DND-41 (cell line): Measurements from ENCODE around the gene STXBP5L.

Experiments
- ATAC-seq: fragments of 200-7000 bp; cut with Tn5 transposase; 3 replicates; pipeline ENCODE4 v1.9.1; 2021; ENCODE audit warnings: low read depth; ENCODE audit not compliant: insufficient read depth
- DNase-seq: peaks from one replicate; pipeline ENCODE4 v3.0.0-alpha.2; 2020
- H2AFZ ChIP-seq: 2 replicates; pipeline ENCODE4 v1.6.0; 2012; ENCODE audit warnings: low read depth, low read length
- H3K27ac ChIP-seq: 2 replicates; pipeline ENCODE4 v1.5.1; 2012; ENCODE audit warnings: low read length, inconsistent platforms
- H3K27me3 ChIP-seq: fragments of 200-600 bp; sonication (generic); 2 replicates; pipeline ENCODE4 v1.6.0; 2012; ENCODE audit warnings: low read length, mild to moderate bottlenecking, inconsistent platforms; ENCODE audit not compliant: insufficient read depth, poor library complexity
- H3K36me3 ChIP-seq: 2 replicates; pipeline ENCODE4 v1.5.1; 2012; ENCODE audit warnings: low read length, inconsistent platforms; ENCODE audit not compliant: insufficient read depth
- H3K4me1 ChIP-seq: 2 replicates; pipeline ENCODE4 v1.5.1; 2012; ENCODE audit warnings: mild to moderate bottlenecking, low read length; ENCODE audit not compliant: insufficient read depth
- H3K4me2 ChIP-seq: 2 replicates; pipeline ENCODE4 v1.6.0; 2012; ENCODE audit warnings: mild to moderate bottlenecking, moderate library complexity, low read length, inconsistent platforms; ENCODE audit not compliant: insufficient read depth
- H3K4me3 ChIP-seq, 2 experiments: fragments of 200-600 bp in 1 of 2; shearing (Covaris generic) in 1 of 2; 2 replicates each; pipeline ENCODE4 v1.5.1; 2012 to 2016; ENCODE audit warnings: inconsistent platforms in 2 of 2, low read length in 2 of 2, mild to moderate bottlenecking in 2 of 2, low read depth in 1 of 2, moderate library complexity in 1 of 2
- H3K79me2 ChIP-seq: 2 replicates; pipeline ENCODE4 v1.6.0; 2012; ENCODE audit warnings: low read length, inconsistent platforms; ENCODE audit not compliant: insufficient read depth
- H3K9ac ChIP-seq: 2 replicates; pipeline ENCODE4 v1.6.0; 2012; ENCODE audit warnings: low read depth, mild to moderate bottlenecking, inconsistent platforms, low read length, moderate library complexity
- H3K9me3 ChIP-seq: 2 replicates; pipeline ENCODE4 v1.5.1; 2012; ENCODE audit warnings: low read length, moderate library complexity, mild to moderate bottlenecking, inconsistent platforms; ENCODE audit not compliant: insufficient read depth, severe bottlenecking
- H4K20me1 ChIP-seq: 2 replicates; pipeline ENCODE4 v1.6.0; 2012; ENCODE audit warnings: low read length; ENCODE audit not compliant: insufficient read depth
- EZH2 ChIP-seq: IDR thresholded peaks from 3 replicates; pipeline ENCODE4 v1.6.1; 2012; ENCODE audit warnings: borderline replicate concordance, low read depth, mild to moderate bottlenecking, moderate library complexity, low read length, inconsistent platforms; ENCODE audit not compliant: severe bottlenecking
- TF ChIP-seq, protein P1 (sequence below): IDR thresholded peaks from 2 replicates; pipeline ENCODE4 v1.5.1; 2012; ENCODE audit warnings: borderline replicate concordance, low read length, moderate library complexity, mild to moderate bottlenecking; ENCODE audit not compliant: poor library complexity, severe bottlenecking; ENCODE audit errors: extremely low read depth

Gene STXBP5L

DNA sequence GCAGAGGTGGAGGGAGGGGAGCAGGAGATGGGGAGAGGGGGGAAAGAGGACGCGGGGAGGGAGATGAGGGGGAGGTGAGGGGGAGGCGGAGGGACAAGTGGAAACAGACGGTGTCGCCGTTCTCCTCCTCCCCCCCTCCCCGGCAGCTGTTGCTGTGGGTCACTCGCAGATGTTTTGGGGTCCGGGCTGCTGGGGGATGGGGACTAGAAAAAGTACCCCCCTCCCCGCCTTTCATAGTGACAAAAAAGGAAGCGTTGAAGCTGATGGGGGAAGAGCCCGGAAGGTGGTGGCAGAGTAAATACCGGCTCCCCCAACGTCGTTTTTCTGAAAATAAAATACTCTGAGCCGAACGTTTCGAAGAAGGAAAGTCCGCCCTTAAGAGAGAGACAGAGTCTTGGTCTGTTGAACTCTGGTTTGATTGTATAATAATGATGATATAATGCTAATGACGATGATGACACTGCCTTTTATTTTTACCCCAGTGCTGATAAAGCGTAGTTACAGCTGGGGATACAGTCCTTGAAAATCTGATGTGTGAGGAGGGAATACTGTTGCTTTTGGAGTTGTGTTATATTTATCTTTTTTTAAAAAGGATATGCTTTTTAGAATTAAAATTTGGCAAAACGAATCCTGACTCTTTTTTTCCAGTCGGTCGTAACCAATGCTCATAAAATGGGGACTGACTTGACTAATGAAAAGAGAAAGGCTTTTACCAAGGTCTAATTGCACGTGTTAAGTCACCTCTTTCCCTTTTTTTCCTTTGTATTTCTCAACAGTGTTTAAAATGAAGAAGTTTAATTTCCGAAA, 993 bp downstream of the STXBP5L start:
- H3K4me1 ChIP-seq = no peaks in the 10 kb centered on the region
- no peak overlapping the region for H3K4me3 ChIP-seq
- no peak overlapping the region for H3K27ac ChIP-seq
- no peak overlapping the region for H3K9ac ChIP-seq
- H4K20me1 ChIP-seq = no peaks in the 10 kb centered on the region
- no peaks in the 10 kb centered on the region for H3K27me3 ChIP-seq
- no peak for ATAC-seq
- H3K4me2 ChIP-seq = no peak overlapping the region
- H2AFZ ChIP-seq = no peak overlapping the region
- H3K79me2 ChIP-seq = no peaks in the 10 kb centered on the region
- DNase-seq = no peak
- no peak for TF ChIP-seq EZH2
- TF ChIP-seq, protein P1, sequence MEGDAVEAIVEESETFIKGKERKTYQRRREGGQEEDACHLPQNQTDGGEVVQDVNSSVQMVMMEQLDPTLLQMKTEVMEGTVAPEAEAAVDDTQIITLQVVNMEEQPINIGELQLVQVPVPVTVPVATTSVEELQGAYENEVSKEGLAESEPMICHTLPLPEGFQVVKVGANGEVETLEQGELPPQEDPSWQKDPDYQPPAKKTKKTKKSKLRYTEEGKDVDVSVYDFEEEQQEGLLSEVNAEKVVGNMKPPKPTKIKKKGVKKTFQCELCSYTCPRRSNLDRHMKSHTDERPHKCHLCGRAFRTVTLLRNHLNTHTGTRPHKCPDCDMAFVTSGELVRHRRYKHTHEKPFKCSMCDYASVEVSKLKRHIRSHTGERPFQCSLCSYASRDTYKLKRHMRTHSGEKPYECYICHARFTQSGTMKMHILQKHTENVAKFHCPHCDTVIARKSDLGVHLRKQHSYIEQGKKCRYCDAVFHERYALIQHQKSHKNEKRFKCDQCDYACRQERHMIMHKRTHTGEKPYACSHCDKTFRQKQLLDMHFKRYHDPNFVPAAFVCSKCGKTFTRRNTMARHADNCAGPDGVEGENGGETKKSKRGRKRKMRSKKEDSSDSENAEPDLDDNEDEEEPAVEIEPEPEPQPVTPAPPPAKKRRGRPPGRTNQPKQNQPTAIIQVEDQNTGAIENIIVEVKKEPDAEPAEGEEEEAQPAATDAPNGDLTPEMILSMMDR = no peak
- no peaks in the 10 kb centered on the region for H3K36me3 ChIP-seq
- H3K9me3 ChIP-seq = no peaks in the 10 kb centered on the region

DNA sequence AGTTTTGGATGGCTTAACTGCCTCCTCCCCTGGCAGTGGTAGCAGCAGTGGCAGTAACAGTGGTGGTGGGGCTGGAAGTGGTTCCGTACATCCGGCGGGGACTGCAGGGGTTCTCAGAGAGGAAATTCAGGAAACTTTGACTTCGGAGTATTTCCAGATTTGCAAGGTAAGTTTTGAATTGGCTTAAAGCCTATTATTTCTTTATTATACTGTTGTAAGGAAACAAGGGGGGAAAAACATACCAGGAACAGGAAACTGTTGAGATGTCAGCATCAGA, 1.5 kb downstream of the STXBP5L start:
- Histone ChIP-seq H3K4me3 (no peak overlapping the region), H3K9me3 (no peaks in the 10 kb centered on the region), H3K36me3 (no peaks in the 10 kb centered on the region), H3K79me2 (no peaks in the 10 kb centered on the region), H3K27ac (no peak overlapping the region), H3K4me1 (no peaks in the 10 kb centered on the region), H3K9ac (no peak overlapping the region), H3K4me2 (no peak overlapping the region), H2AFZ (no peak overlapping the region), H4K20me1 (no peaks in the 10 kb centered on the region), H3K27me3 (no peaks in the 10 kb centered on the region)
- DNase-seq (no peak), ATAC-seq (no peak)
- TF ChIP-seq, protein P1 = no peak
- no peak for TF ChIP-seq EZH2

DNA sequence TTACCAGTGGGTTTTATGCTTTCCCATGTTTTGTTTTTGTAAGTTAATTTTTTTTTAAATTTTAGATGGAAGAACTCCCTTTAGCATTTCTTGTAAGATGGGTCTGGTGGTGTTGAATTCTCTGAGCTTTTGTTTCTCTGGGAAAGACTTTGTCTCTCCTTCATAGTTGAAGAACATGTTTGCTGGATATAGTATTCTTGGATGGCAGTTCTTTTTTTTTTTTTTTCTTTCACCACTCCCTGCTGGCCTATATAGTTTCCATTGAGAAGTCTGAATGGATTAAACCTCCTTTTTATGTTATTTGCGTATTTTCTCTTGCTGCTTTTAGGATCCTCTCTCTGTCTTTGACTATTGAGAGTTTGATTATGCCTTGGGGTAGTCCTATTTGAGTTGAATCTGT, 18.1 kb downstream of the STXBP5L start:
- DNase-seq (no peak), ATAC-seq (no peak)
- no peaks in the 10 kb centered on the region for H4K20me1 ChIP-seq
- H3K27ac ChIP-seq = no peak overlapping the region
- no peak overlapping the region for H3K4me2 ChIP-seq
- TF ChIP-seq, protein P1 = no peak
- TF ChIP-seq EZH2 = no peak
- no peaks in the 10 kb centered on the region for H3K27me3 ChIP-seq
- peaks cover 10% of the 10 kb centered on the region for H3K9me3 ChIP-seq
- H3K79me2 ChIP-seq = no peaks in the 10 kb centered on the region
- no peaks in the 10 kb centered on the region for H3K36me3 ChIP-seq
- H3K4me1 ChIP-seq = no peaks in the 10 kb centered on the region
- no peak overlapping the region for H3K4me3 ChIP-seq
- no peak overlapping the region for H3K9ac ChIP-seq
- H2AFZ ChIP-seq = no peak overlapping the region

DNA sequence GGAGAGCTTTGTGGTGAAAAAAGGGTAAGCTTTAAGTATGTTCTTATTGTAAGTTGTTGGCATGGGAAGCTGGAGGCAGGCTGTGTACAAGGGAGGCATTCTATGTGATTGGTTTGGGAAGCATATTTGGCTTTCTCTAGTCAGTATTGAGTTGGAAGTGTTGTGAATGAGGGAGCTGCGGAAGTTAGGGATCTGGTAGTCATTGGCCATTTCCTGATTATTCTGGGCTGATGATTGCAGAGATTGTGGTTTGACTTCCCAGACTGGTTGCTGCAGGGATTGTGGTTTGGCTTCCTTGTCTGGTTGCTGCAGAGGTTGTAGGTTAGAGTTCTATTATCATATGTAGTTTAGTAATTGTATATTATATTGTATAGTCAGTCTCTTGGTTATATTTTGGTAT, 21.0 kb downstream of the STXBP5L start:
- no peak overlapping the region for H3K4me2 ChIP-seq
- H3K27ac ChIP-seq = no peak overlapping the region
- no peaks in the 10 kb centered on the region for H3K27me3 ChIP-seq
- H3K9me3 ChIP-seq = peaks cover 10% of the 10 kb centered on the region
- no peak overlapping the region for H2AFZ ChIP-seq
- H3K4me1 ChIP-seq = no peaks in the 10 kb centered on the region
- ATAC-seq (no peak), DNase-seq (no peak)
- no peak overlapping the region for H3K9ac ChIP-seq
- no peak overlapping the region for H3K4me3 ChIP-seq
- H4K20me1 ChIP-seq = no peaks in the 10 kb centered on the region
- no peaks in the 10 kb centered on the region for H3K79me2 ChIP-seq
- H3K36me3 ChIP-seq = no peaks in the 10 kb centered on the region
- TF ChIP-seq EZH2 = no peak
- TF ChIP-seq, protein P1 = no peak
